Measurements from ENCODE around the gene TCF7.

TCF7 gene

DNA sequence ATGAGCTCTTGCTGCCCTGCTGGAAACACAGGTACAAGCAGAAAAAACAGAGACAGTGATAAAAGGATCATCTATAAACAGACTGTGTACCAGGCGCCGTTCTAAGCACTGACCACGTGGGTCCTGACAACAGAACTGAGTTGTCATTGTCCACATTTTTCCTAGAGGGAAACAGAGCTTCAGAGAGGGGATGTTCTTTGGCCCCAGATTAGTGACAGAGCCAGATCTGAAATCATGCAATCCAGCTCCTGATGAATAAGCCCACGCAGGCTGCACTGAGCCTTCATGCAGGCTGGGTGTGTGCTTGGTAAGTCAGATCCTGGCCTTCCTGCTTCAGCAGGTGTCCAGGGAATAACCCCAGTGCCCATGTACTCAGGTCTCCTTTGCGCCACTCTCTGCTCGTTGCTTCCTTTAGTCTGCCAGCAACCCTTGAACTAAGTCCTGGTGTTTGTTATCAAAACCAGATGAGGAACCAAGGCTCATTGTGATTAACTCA lies 22.8 kb upstream of the TCF7 start:
- DNase-seq: no peak

DNA sequence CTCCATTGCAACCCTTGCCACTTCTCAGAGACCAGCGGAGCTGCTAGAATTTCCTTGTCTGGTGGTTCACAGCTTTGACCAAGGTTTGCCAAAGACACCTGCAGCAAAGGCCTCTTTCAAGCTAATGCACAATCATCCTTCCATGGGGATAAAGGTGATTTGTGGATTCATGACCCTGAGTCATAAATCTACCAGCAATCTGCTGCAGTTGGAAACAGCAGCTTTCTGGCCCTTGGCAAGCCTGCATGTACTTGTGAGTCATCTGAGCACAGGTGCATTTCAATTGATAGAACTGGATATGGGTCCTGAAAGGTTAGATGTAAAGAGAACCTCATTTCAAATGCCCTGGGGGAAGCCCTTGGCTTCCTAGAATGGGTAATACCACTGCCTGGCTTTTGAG lies 21.6 kb upstream of the TCF7 start:
- DNase-seq: no peak

GRCh38 chr5:134093351-134093750 lies 21.1 kb upstream of the TCF7 start:
- no peak for DNase-seq

DNA sequence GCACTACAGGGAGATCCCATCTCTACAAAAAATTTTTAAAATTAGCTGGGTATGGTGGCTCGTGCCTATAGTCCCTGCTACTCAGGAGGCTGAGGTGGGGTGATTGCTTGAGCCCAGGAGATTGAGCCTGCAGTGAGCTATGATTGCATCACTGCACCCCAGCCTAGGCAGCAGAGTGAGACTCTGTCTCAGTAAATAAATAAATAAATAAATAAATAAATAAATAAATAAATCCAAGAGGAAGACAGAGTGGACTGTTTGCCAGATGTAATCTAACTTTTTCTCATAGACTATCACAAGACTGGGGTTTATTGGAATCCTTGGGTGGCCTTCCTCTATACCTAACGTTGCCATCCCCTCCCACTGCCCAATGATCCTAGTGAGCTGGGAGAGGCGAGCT lies 19.2 kb upstream of the TCF7 start:
- DNase-seq: no peak

DNA sequence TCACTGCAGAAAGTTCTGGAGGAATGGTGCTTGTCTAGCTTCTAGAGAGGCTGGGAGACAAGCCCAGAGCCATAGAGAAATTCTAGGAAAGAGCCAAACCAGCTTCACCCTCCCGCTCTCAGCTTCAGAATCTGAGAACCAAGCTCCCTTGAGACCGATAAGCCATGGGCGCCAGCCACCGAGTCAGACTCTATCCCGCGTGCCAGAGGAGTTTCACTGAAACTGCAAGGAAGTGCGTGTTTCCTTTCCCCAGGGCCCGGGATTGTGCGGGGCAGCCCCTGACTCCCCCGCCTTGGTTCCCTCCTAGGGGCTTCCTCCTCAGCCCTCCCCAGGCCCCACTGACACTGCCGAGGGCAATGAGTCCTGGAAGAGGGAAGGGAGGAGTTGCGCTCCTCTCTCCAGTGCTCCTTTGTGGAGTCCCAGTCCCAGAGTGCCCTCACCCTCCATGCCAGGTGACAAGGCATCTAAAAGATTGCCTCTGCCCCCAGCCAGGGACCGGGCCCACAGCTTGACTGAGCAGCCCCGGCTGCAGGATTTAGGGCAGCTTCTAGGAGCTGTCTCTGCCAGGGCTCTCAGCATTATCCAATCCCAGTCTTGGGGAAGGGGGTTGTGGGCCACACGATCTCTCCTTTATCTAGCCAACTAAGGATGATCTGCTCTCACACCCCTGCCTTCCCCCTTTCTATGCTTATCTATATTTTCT lies 18.4 kb upstream of the TCF7 start:
- no peak for DNase-seq

GRCh38 chr5:134097211-134097749 lies 17.2 kb upstream of the TCF7 start:
- DNase-seq: no peak

GRCh38 chr5:134098690-134099089 lies 15.8 kb upstream of the TCF7 start:
- DNase-seq: no peak

- no peak for DNase-seq
Observed at GRCh38 chr5:134099288-134099872, 15.1 kb upstream of the TCF7 start.

GRCh38 chr5:134099939-134100282 lies 14.6 kb upstream of the TCF7 start:
- DNase-seq: no peak

DNA sequence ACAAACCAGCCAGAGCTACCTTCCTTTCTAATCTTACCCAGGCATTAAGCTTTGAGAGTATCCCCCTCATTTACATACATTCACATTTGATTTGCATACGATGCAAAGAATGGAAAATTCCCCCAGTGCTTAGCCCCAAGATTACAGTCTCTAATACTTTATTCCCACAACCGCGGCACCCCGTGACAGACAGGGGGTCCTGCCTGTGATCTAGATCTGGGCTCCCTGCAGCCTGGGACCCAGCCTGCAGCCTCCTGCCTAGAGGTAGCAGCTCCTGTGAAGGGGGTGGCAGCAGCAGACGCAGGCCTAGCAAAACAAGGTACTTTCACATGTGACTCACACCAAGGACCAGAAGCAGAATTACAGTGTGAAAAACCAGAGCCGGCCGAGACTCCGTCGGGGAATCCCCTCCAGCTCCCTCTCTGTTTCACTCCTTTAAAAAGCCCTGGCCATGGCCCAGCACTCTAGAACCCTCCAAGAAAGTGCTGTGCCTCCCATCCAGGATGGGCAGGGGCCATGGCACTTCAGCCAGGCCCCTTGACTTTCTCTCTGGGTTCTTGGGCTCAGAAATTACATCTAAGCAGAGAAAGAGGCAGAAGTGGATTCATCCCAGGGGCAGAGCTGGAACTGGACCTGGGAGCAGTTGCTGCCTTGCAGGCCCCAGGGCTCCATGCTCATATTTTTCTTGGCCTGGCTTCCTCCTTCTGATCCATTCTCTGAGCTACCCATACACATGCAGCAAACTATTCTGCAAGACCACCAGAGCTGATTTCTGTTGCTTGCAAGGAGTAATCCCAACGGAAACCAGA lies 14.0 kb upstream of the TCF7 start:
- peak; percentile 86 for DNase-seq

GRCh38 chr5:134101686-134102439 lies 12.6 kb upstream of the TCF7 start:
- DNase-seq: peak; percentile 91

DNA sequence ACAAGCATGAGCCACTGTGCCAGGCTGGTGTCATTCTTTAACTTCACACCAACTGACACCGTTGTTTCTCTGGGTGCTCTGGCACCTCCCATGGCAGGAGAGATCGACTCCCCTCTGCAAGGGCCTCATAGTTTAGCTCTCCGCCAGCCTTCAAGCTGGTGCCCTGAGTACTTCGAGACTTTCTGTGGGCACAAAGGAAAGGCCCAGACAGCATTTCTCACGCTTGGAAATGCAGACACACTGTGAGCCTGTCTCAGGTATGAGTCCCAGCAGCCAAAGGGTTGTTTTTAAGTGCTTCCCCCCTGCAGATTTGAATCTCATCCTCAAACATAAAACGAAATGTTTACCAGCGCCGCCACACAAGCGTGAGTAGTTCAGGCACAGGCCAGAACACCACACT lies 11.1 kb upstream of the TCF7 start:
- no peak for DNase-seq

- peak; percentile 68 for DNase-seq
Observed at GRCh38 chr5:134103998-134104654, 10.4 kb upstream of the TCF7 start.

DNA sequence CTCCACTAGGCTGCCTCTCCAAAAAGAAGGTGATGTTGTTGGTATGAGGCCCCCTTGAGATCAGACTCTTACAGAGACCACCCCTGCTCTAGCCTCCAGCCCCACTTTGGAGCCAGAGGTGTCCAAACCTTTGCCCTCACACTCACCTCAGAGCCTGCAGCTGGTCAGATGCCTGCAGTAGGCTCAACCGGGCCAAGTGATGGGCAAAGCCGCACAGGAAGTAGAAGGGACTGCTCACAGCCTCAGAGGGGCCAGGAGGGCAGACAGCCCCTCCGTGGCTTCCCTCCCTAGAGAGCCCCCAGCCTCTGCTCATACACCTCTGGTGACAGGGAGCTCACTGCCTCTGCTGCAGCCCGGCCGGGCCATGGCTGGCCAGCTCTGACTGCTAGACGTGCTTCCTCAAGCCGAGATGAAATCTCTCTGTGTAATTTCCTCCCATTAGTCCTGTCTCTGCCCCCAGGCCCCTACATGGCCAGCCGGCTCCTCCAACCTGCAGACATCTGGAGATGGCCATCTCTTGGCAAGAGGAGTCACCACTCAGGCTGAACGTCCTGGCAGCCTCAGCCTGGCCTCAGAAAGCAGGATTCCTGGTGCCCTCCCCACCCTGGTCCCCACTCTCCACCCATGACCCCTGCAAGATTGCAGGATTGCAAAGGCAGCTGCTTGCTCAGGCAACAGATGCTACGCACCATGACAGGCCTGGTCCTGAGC lies 7.3 kb upstream of the TCF7 start:
- no peak for DNase-seq

GRCh38 chr5:134107779-134108178 lies 6.7 kb upstream of the TCF7 start:
- no peak for DNase-seq

DNA sequence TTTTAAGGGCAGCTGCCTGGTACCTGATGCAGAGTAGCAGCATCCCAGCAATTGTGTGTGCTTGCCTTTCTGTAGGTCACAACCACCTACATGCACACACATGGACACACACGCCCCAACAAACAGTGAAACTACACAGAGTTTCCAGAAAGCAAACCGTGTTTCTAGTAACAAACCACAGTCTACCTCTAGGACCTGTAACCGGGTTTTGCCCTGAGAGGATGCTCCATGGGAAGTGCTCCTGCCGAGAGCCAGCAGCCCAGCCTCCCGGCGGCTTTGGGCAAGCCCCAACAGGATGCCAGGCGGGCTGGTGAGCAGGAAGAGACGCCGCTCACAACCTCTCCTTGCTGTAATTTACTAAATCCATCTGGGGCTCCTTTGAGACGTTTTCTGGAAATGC lies 4.1 kb upstream of the TCF7 start:
- no peak for DNase-seq

- no peak for DNase-seq
Observed at GRCh38 chr5:134111741-134112647, 2.5 kb upstream of the TCF7 start.

- no peak for DNase-seq
Observed at GRCh38 chr5:134112726-134113362, 1.6 kb upstream of the TCF7 start.

- DNase-seq: no peak
Observed at GRCh38 chr5:134113363-134113889, 1.1 kb upstream of the TCF7 start.

Data from stimulated activated CD8-positive, alpha-beta memory T cell treated with anti-CD3 and anti-CD28 coated beads, Interleukin-4, amount 100 ng/mL, for 48 hours (primary cell).